Loucy (cell line): ENCODE data around the gene CTNND2.

Experiments
- CTCF ChIP-seq: fragments of 200-600 bp; sonication (generic); conservative IDR thresholded peaks from 2 replicates; pipeline ENCODE4 v1.5.1; 2014; ENCODE audit warnings: mild to moderate bottlenecking, antibody characterized with exemption, low read length
- EZH2phosphoT487 ChIP-seq: fragments of 200-600 bp; IDR thresholded peaks from 2 replicates; pipeline ENCODE4 v1.6.1; 2018; ENCODE audit warnings: antibody characterized with exemption, mild to moderate bottlenecking, moderate library complexity, borderline replicate concordance

- TF ChIP-seq CTCF (no peak), EZH2phosphoT487 (no peak)
Observed at GRCh38 chr5:10934783-10935355, 969.4 kb downstream of the CTNND2 start.
